Calu3 (cell line): ENCODE measurements around the gene CALU. TPM values are rescaled to one million over a fixed set of nuclear protein-coding genes. Genes with fewer than 3 reads are reported as not detected.

Experiments used
- BruUV-seq: library from RNA; stranded (reverse); fragments of 400-500 nt; replicated peaks from 2 replicates; lab custom pipeline; 2021; lab: Mats Ljungman, UMichigan
- CTCF ChIA-PET: fragments of 300-600 bp; sonication (Branson Sonifier 250); formaldehyde crosslinking; loops from one replicate; lab custom pipeline; 2022; ENCODE audit warnings: antibody characterized with exemption; lab: Charles Lee
- DNase-seq: peaks from one replicate; pipeline ENCODE4 v3.0.0; 2022
- H3K27ac Mint-ChIP-seq: one replicate; pipeline ENCODE4 v1.8.0; 2022; ENCODE audit warnings: mixed read lengths; ENCODE audit not compliant: unreplicated experiment
- H3K27me3 Mint-ChIP-seq: one replicate; pipeline ENCODE4 v1.8.0; 2022; ENCODE audit warnings: mixed read lengths; ENCODE audit not compliant: unreplicated experiment
- H3K36me3 Mint-ChIP-seq: one replicate; pipeline ENCODE4 v1.8.0; 2022; ENCODE audit warnings: mild to moderate bottlenecking, moderate library complexity, mixed read lengths; ENCODE audit not compliant: insufficient read depth, unreplicated experiment
- H3K4me1 Mint-ChIP-seq: one replicate; pipeline ENCODE4 v1.8.0; 2022; ENCODE audit warnings: mild to moderate bottlenecking, low read depth, mixed read lengths; ENCODE audit not compliant: unreplicated experiment
- H3K4me3 Mint-ChIP-seq: one replicate; pipeline ENCODE4 v1.8.0; 2022; ENCODE audit warnings: mild to moderate bottlenecking, low read depth, moderate library complexity, mixed read lengths; ENCODE audit not compliant: unreplicated experiment
- H3K9me3 Mint-ChIP-seq: one replicate; pipeline ENCODE4 v1.8.0; 2022; ENCODE audit warnings: low read depth, mixed read lengths; ENCODE audit not compliant: unreplicated experiment
- CTCF ChIP-seq: fragments of 200-600 bp; IDR thresholded peaks from one replicate; pipeline ENCODE4 v1.8.0; 2022; ENCODE audit warnings: antibody characterized with exemption; ENCODE audit not compliant: unreplicated experiment
- intact Hi-C: fragments of 100-400 bp; cut with micrococcal nuclease; formaldehyde crosslinking; loops from one replicate; pipeline ENCODE4 v1.10.0; 2022; ENCODE audit not compliant: unreplicated experiment
- total RNA-seq: library from RNA; stranded (reverse); gene quantifications from 2 replicates; pipeline ENCODE4 v1.2.3, GENCODE V29; 2022

The CALU gene
- total RNA-seq, 1 experiment from 2014 or later = 154 TPM

- no TSS peak for BruUV-seq
- no peak for DNase-seq
- no peaks in the 10 kb centered on the region for H3K9me3 Mint-ChIP-seq
- no peak for TF ChIP-seq CTCF
- H3K4me1 Mint-ChIP-seq = peaks cover 8% of the 10 kb centered on the region
- no peak overlapping the region for H3K27ac Mint-ChIP-seq
- peaks cover under 1% of the 10 kb centered on the region for H3K27me3 Mint-ChIP-seq
- intact Hi-C loops = no loop called here
- peaks cover 1% of the 10 kb centered on the region for H3K36me3 Mint-ChIP-seq
- H3K4me3 Mint-ChIP-seq = no peak overlapping the region
- CTCF ChIA-PET = no interaction called here
Observed at GRCh38 chr7:128733278-128733645, 5.9 kb upstream of the CALU start.

- peaks cover 18% of the 10 kb centered on the region for H3K36me3 Mint-ChIP-seq
- BruUV-seq = no TSS peak
- peaks cover 15% of the 10 kb centered on the region for H3K4me1 Mint-ChIP-seq
- no peaks in the 10 kb centered on the region for H3K27me3 Mint-ChIP-seq
- no peak for DNase-seq
- CTCF ChIA-PET = interaction anchor here (0.6 kb wide), 1 partner anchor 16 kb away, joined by 9 read pairs; no protein-coding TSS in a partner anchor
- H3K4me3 Mint-ChIP-seq = no peak overlapping the region
- TF ChIP-seq CTCF = no peak
- no peak overlapping the region for H3K27ac Mint-ChIP-seq
- no peaks in the 10 kb centered on the region for H3K9me3 Mint-ChIP-seq
- intact Hi-C loops = no loop called here
Observed at GRCh38 chr7:128734890-128735289, 4.3 kb upstream of the CALU start.

GRCh38 chr7:128735436-128735835 is 3.7 kb upstream of the CALU start:
- CTCF ChIA-PET = interaction anchor here (0.6 kb wide), 1 partner anchor 16 kb away, joined by 9 read pairs; no protein-coding TSS in a partner anchor
- no peak overlapping the region for H3K27ac Mint-ChIP-seq
- peaks cover 23% of the 10 kb centered on the region for H3K36me3 Mint-ChIP-seq
- H3K4me1 Mint-ChIP-seq = peaks cover 15% of the 10 kb centered on the region
- H3K9me3 Mint-ChIP-seq = no peaks in the 10 kb centered on the region
- DNase-seq = no peak
- BruUV-seq = no TSS peak
- intact Hi-C loops = no loop called here
- TF ChIP-seq CTCF = no peak
- no peak overlapping the region for H3K4me3 Mint-ChIP-seq
- H3K27me3 Mint-ChIP-seq = no peaks in the 10 kb centered on the region

- Mint-ChIP-seq H3K27me3 (no peaks in the 10 kb centered on the region), H3K4me3 (no peak overlapping the region), H3K27ac (no peak overlapping the region), H3K9me3 (no peaks in the 10 kb centered on the region), H3K4me1 (peaks cover 23% of the 10 kb centered on the region), H3K36me3 (peaks cover 23% of the 10 kb centered on the region)
- DNase-seq = no peak
- no peak for TF ChIP-seq CTCF
- intact Hi-C loops = no loop called here
- BruUV-seq = no TSS peak
- CTCF ChIA-PET = interaction anchor here (0.6 to 1.0 kb wide), 3 partner anchors 75 to 282 kb away, joined by 3 to 4 read pairs (median 3); partner anchors contain the start of gene KCP
Observed at GRCh38 chr7:128737441-128737840, 1.7 kb upstream of the CALU start.
